Thymus (tissue), 14 donors: ENCODE measurements around the gene XXYLT1. TPM values are rescaled to one million over a fixed set of nuclear protein-coding genes. Genes with fewer than 3 reads are reported as not detected.

Source experiments
- DNase-seq, 9 donors: peaks; one replicate each; pipeline ENCODE4 v3.0.0-alpha.2; 2013; ENCODE audit warnings: low spot score in 9 of 9, low read depth in 6 of 9, missing footprints in 1 of 9
- H3K27ac ChIP-seq, 2 donors: one replicate each; pipeline ENCODE4 v1.5.1; 2013; ENCODE audit warnings: control low read depth in 1 of 2, low read depth in 1 of 2, low read length in 1 of 2, mild to moderate bottlenecking in 1 of 2, moderate library complexity in 1 of 2
- H3K27me3 ChIP-seq, 2 donors: one replicate each; pipeline ENCODE4 v1.5.1; 2013; ENCODE audit warnings: low read length in 1 of 2; ENCODE audit not compliant: control insufficient read depth in 2 of 2, insufficient read depth in 1 of 2
- H3K36me3 ChIP-seq, 2 donors: one replicate each; pipeline ENCODE4 v1.5.1; 2013; ENCODE audit warnings: low read length in 1 of 2, mild to moderate bottlenecking in 1 of 2, moderate library complexity in 1 of 2; ENCODE audit not compliant: control insufficient read depth in 2 of 2, insufficient read depth in 2 of 2
- H3K4me1 ChIP-seq, 2 donors: one replicate each; pipeline ENCODE4 v1.5.1; 2013; ENCODE audit warnings: low read length in 2 of 2; ENCODE audit not compliant: control insufficient read depth in 2 of 2, insufficient read depth in 2 of 2
- H3K4me3 ChIP-seq, 2 donors: one replicate each; pipeline ENCODE4 v1.5.1; 2013; ENCODE audit warnings: low read length in 2 of 2, control low read depth in 1 of 2, mild to moderate bottlenecking in 1 of 2
- H3K9me3 ChIP-seq, 2 donors: one replicate each; pipeline ENCODE4 v1.5.1; 2013; ENCODE audit warnings: low read length in 1 of 2, mild to moderate bottlenecking in 1 of 2; ENCODE audit not compliant: control insufficient read depth in 2 of 2, insufficient read depth in 1 of 2
- WGBS: extraction: QIAGEN DNeasy Blood & Tissue Kit; methylation state at CpG from one replicate; pipeline ENCODE4 v1.1.7; 2013; 5-methylcytosine and 5-hydroxymethylcytosine counted together
- long read RNA-seq, 10 donors: transcript quantifications; one replicate each; lab custom pipeline, GENCODE V29; 2026
- polyA plus RNA-seq: library from polyadenylated mRNA; stranded (reverse); fragments of 200-250 nt; gene quantifications from one replicate; pipeline ENCODE4 v1.2.3, GENCODE V29; 2013
- total RNA-seq: library from RNA; stranded (reverse); fragments of 120-200 nt; gene quantifications from one replicate; pipeline ENCODE4 v1.2.4, GENCODE V29; 2013
- donor health status: healthy.

The XXYLT1 gene, protein sequence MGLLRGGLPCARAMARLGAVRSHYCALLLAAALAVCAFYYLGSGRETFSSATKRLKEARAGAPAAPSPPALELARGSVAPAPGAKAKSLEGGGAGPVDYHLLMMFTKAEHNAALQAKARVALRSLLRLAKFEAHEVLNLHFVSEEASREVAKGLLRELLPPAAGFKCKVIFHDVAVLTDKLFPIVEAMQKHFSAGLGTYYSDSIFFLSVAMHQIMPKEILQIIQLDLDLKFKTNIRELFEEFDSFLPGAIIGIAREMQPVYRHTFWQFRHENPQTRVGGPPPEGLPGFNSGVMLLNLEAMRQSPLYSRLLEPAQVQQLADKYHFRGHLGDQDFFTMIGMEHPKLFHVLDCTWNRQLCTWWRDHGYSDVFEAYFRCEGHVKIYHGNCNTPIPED
- total RNA-seq (12.3 TPM), polyA plus RNA-seq (5.8 TPM)
- long read RNA-seq, donor 1, partial matches to known transcripts: 0 of 1 reads
- long read RNA-seq, donor 1, other reads (novel, unspliced or antisense): 0 of 1 reads
- long read RNA-seq, donor 2: 0 reads
- long read RNA-seq, donor 3, partial matches to known transcripts: 0 of 4 reads
- long read RNA-seq, donor 3, other reads (novel, unspliced or antisense): 0 of 4 reads
- long read RNA-seq, donor 4, partial matches to known transcripts: 0 of 2 reads
- long read RNA-seq, donor 4, other reads (novel, unspliced or antisense): 0 of 2 reads
- long read RNA-seq, donor 5, transcript XXYLT1-201 (4 exons, 2,727 nt): major isoform, 9 of 10 reads
- long read RNA-seq, donor 5, partial matches to known transcripts: 0 of 10 reads
- long read RNA-seq, donor 5, other reads (novel, unspliced or antisense): 0 of 10 reads
- long read RNA-seq, donor 6, partial matches to known transcripts: 0 of 3 reads
- long read RNA-seq, donor 6, other reads (novel, unspliced or antisense): 0 of 3 reads
- long read RNA-seq, donor 7, partial matches to known transcripts: 0 of 4 reads
- long read RNA-seq, donor 7, other reads (novel, unspliced or antisense): 0 of 4 reads
- long read RNA-seq, donor 8, partial matches to known transcripts: 0 of 2 reads
- long read RNA-seq, donor 8, other reads (novel, unspliced or antisense): 0 of 2 reads
- long read RNA-seq, donor 9, partial matches to known transcripts: 0 of 1 reads
- long read RNA-seq, donor 9, other reads (novel, unspliced or antisense): 0 of 1 reads
- long read RNA-seq, donor 10, partial matches to known transcripts: 0 of 2 reads
- long read RNA-seq, donor 10, other reads (novel, unspliced or antisense): 0 of 2 reads

- under 1% methylated on average over 75 of the region's 75 CpGs for WGBS
- peak; percentile 77 to 96 (median 88) for DNase-seq
- H3K27ac ChIP-seq: peak within 1 kb of the TSS; percentile 91 to 96
- peaks cover 12 to 22% of the 10 kb centered on the region in 2 donors for H3K4me1 ChIP-seq
- H3K27me3 ChIP-seq: no peaks in the 10 kb centered on the region
- H3K36me3 ChIP-seq: peaks cover 0 to 13% of the 10 kb centered on the region in 2 donors
- peak within 1 kb of the TSS; percentile 87 to 93 for H3K4me3 ChIP-seq
- no peaks in the 10 kb centered on the region for H3K9me3 ChIP-seq
Measured at GRCh38 chr3:195270817-195271409, at the start of gene XXYLT1. Gene XXYLT1 (minus strand): TSS chr3:195271159. CDS start chr3:195271058, 101 bp downstream.

DNA sequence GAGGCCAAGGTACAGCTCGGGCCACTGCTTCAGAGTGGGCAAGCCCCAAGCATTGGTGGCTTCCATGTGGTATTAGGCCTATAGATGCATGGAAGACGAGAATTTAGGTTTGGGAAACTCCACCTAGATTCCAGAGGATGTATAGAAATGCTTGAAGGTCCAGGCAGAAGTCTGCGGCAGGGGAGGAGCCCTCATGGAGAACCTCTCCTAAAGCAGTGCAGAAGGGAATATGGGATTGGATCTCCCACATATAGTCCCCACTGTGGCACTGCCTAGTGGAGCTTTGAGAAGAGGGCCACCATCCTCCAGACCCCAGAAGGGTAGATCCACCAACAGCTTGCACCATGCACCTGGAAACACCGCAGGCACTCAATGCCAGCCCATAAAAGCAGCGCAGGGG is 48.1 kb upstream of the XXYLT1 start:
- H3K27ac ChIP-seq: no peak overlapping the region
- H3K4me3 ChIP-seq: no peak overlapping the region
- H3K9me3 ChIP-seq: peaks cover 6 to 13% of the 10 kb centered on the region in 2 donors
- peaks cover 18 to 19% of the 10 kb centered on the region in 2 donors for H3K36me3 ChIP-seq
- no peaks in the 10 kb centered on the region for H3K27me3 ChIP-seq
- over 99% methylated on average over 5 of the region's 5 CpGs for WGBS
- peak in 1 of 9 donors; percentile 4 for DNase-seq
- no peaks in the 10 kb centered on the region for H3K4me1 ChIP-seq

GRCh38 chr3:195312714-195313113 is 41.8 kb upstream of the XXYLT1 start:
- Histone ChIP-seq H3K4me3 (no peak overlapping the region), H3K27ac (no peak overlapping the region), H3K9me3 (no peaks in the 10 kb centered on the region), H3K27me3 (no peaks in the 10 kb centered on the region), H3K36me3 (no peaks in the 10 kb centered on the region), H3K4me1 (no peaks in the 10 kb centered on the region)
- DNase-seq: no peak
- 86% methylated on average over 6 of the region's 6 CpGs for whole genome bisulfite sequencing

- H3K36me3 ChIP-seq: peaks cover 16 to 23% of the 10 kb centered on the region in 2 donors
- no peak for DNase-seq
- H3K27ac ChIP-seq: no peak overlapping the region
Measured at GRCh38 chr3:195307711-195308110, 36.8 kb upstream of the XXYLT1 start.

DNA sequence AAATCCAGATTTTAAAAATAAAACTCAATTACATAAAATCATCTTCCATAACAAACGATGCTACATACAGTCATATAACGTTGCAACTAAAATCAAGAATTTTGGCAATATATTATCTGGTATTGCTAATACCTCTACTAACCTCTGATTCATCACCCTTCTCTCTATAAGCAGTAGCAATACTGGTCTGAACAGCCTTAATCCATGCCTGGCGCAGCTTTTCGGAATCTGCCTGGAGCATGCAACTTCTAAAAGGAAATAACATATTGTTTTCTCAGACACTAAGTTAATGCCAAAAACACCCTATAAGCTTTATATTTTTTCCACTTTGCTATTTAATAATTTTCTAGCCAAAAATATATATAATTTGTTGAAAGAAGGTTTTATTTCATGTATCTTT is 35.4 kb upstream of the XXYLT1 start:
- WGBS: 98% methylated on average over 4 of the region's 4 CpGs

More at GRCh38 chr3:195307711-195308110, 36.8 kb upstream of the XXYLT1 start:
- no peak overlapping the region for H3K4me3 ChIP-seq
- no peaks in the 10 kb centered on the region for H3K9me3 ChIP-seq
- no peaks in the 10 kb centered on the region for H3K4me1 ChIP-seq
- H3K27me3 ChIP-seq: no peaks in the 10 kb centered on the region

GRCh38 chr3:195302431-195302830 is 31.5 kb upstream of the XXYLT1 start:
- Histone ChIP-seq H3K36me3 (peaks cover 24 to 40% of the 10 kb centered on the region in 2 donors), H3K4me3 (no peak overlapping the region), H3K4me1 (no peaks in the 10 kb centered on the region), H3K27ac (no peak overlapping the region), H3K27me3 (no peaks in the 10 kb centered on the region), H3K9me3 (no peaks in the 10 kb centered on the region)
- DNase-seq: no peak
- 96% methylated on average over 3 of the region's 3 CpGs for WGBS

More for the DNA sequence above, 35.4 kb upstream of the XXYLT1 start:
- H3K4me1 ChIP-seq: no peaks in the 10 kb centered on the region
- no peak for DNase-seq
- H3K4me3 ChIP-seq: no peak overlapping the region
- no peaks in the 10 kb centered on the region for H3K27me3 ChIP-seq
- no peak overlapping the region for H3K27ac ChIP-seq
- H3K9me3 ChIP-seq: no peaks in the 10 kb centered on the region
- H3K36me3 ChIP-seq: peaks cover 20 to 31% of the 10 kb centered on the region in 2 donors

DNA sequence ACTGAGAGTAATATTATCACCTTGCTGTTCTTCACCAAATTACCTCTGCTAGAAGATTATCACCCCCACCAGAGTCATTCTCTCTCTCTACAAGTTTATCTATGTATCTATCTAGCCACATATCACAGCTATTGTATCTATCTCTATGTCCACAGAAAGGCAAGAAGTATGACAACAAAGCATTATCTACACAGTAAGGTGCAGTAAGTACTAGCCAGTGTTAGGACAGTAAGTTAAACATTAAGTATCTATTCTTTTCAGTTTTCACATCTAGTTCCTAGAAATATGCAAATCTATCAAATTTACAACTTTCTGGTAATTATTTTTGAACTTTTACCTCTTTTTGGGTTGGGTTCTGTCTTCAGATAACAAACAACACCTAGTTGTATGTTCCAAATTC is 26.5 kb upstream of the XXYLT1 start:
- H3K36me3 ChIP-seq: peaks cover 18 to 45% of the 10 kb centered on the region in 2 donors
- no peaks in the 10 kb centered on the region for H3K9me3 ChIP-seq
- H3K27ac ChIP-seq: no peak overlapping the region
- DNase-seq: no peak
- H3K27me3 ChIP-seq: no peaks in the 10 kb centered on the region
- no peaks in the 10 kb centered on the region for H3K4me1 ChIP-seq
- no peak overlapping the region for H3K4me3 ChIP-seq

DNA sequence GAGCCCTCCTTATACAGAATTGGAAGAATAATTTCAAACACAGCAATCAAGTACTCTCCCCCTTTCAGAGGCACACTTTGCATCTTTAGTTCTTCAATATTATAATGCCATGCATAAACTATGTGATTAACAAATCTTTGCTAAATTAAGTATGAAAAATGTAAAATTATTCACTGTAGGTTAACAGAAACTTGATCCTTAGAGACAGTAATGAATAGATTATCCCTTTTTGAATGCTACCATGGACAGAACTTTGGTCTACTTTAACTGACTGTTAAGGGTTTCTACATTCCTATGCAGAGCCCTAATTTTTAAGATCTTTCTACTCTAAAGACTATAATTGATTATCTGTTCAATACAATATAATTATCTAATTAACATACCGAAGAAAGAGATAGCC is 25.7 kb upstream of the XXYLT1 start:
- Histone ChIP-seq H3K27ac (no peak overlapping the region), H3K27me3 (no peaks in the 10 kb centered on the region), H3K4me3 (no peak overlapping the region), H3K36me3 (peaks cover 15 to 48% of the 10 kb centered on the region in 2 donors), H3K9me3 (no peaks in the 10 kb centered on the region), H3K4me1 (no peaks in the 10 kb centered on the region)
- WGBS: 98% methylated on average over 1 of the region's 1 CpG
- no peak for DNase-seq
